IPS DF 6.9 (cell line): Measurements from ENCODE around the gene KCNQ1.
"Not testable (repeated sequence)": the region's sequence is repeated elsewhere in the genome, so short reads cannot be mapped to it uniquely, and the experiment has no call there.

Experiments used
- DNase-seq: peaks from one replicate; pipeline ENCODE4 v3.0.0-alpha.2; 2013; ENCODE audit warnings: low read depth, low spot score
- H3K27ac ChIP-seq: one replicate; pipeline ENCODE4 v1.5.1; 2013; ENCODE audit warnings: low read length, control low read depth
- H3K27me3 ChIP-seq: 2 replicates; pipeline ENCODE4 v1.6.1; 2013; ENCODE audit warnings: mild to moderate bottlenecking, low read length; ENCODE audit not compliant: control insufficient read depth, insufficient read depth
- H3K36me3 ChIP-seq: 2 replicates; pipeline ENCODE4 v1.6.1; 2013; ENCODE audit warnings: low read length; ENCODE audit not compliant: control insufficient read depth, insufficient read depth
- H3K4me1 ChIP-seq: 2 replicates; pipeline ENCODE4 v1.6.1; 2013; ENCODE audit warnings: low read length; ENCODE audit not compliant: control insufficient read depth, insufficient read depth
- H3K4me3 ChIP-seq: 2 replicates; pipeline ENCODE4 v1.5.1; 2013; ENCODE audit warnings: mild to moderate bottlenecking, low read length
- H3K9me3 ChIP-seq: 2 replicates; pipeline ENCODE4 v1.6.1; 2013; ENCODE audit warnings: low read length, inconsistent platforms; ENCODE audit not compliant: control insufficient read depth, insufficient read depth
- WGBS: extraction: QIAGEN DNeasy Blood & Tissue Kit; methylation state at CpG from one replicate; pipeline ENCODE4 v1.1.7; 2013; ENCODE audit warnings: mixed read lengths, missing lambda C conversion rate; ENCODE audit not compliant: insufficient read length, insufficient coverage; 5-methylcytosine and 5-hydroxymethylcytosine counted together

The KCNQ1 gene

GRCh38 chr11:2488004-2488403 is 43.2 kb downstream of the KCNQ1 start:
- H3K27me3 ChIP-seq, result peaks cover 8% of the 10 kb centered on the region
- no peaks in the 10 kb centered on the region for H3K36me3 ChIP-seq
- H3K27ac ChIP-seq, result no peak overlapping the region
- H3K4me3 ChIP-seq, result no peak overlapping the region
- no peaks in the 10 kb centered on the region for H3K9me3 ChIP-seq
- no peak for DNase-seq
- no peaks in the 10 kb centered on the region for H3K4me1 ChIP-seq

GRCh38 chr11:2489083-2489482 is 44.3 kb downstream of the KCNQ1 start:
- Histone ChIP-seq H3K4me3 (no peak overlapping the region), H3K9me3 (no peaks in the 10 kb centered on the region), H3K4me1 (no peaks in the 10 kb centered on the region), H3K27ac (no peak overlapping the region), H3K36me3 (no peaks in the 10 kb centered on the region), H3K27me3 (peaks cover 6% of the 10 kb centered on the region)
- WGBS, result no CpG with 5 or more reads among the region's 2 CpGs
- DNase-seq, result no peak

- H3K9me3 ChIP-seq, H3K27ac ChIP-seq, H3K36me3 ChIP-seq, H3K27me3 ChIP-seq, H3K4me3 ChIP-seq, DNase-seq, H3K4me1 ChIP-seq: not testable (repeated sequence)
- no CpG with 5 or more reads among the region's 1 CpG for WGBS
These were observed 53.1 kb downstream of the KCNQ1 start for GRCh38 chr11:2497951-2498350.

- peaks cover 6% of the 10 kb centered on the region; the same call in 1 of the 2 replicates for H3K27me3 ChIP-seq
- WGBS, result no CpG with 5 or more reads among the region's 7 CpGs
- no peaks in the 10 kb centered on the region for H3K9me3 ChIP-seq
These were observed 53.9 kb downstream of the KCNQ1 start for GRCh38 chr11:2498750-2499149.

GRCh38 chr11:2507212-2507901 is 62.5 kb downstream of the KCNQ1 start:
- Histone ChIP-seq H3K27ac (no peak overlapping the region), H3K27me3 (peaks cover 19% of the 10 kb centered on the region), H3K4me3 (no peak overlapping the region), H3K36me3 (no peaks in the 10 kb centered on the region), H3K4me1 (no peaks in the 10 kb centered on the region), H3K9me3 (no peaks in the 10 kb centered on the region)
- no CpG with 5 or more reads among the region's 13 CpGs for WGBS
- DNase-seq, result no peak

More at GRCh38 chr11:2498750-2499149, 53.9 kb downstream of the KCNQ1 start:
- Histone ChIP-seq H3K4me1 (no peaks in the 10 kb centered on the region), H3K27ac (no peak overlapping the region), H3K4me3 (no peak overlapping the region), H3K36me3 (no peaks in the 10 kb centered on the region)
- DNase-seq, result no peak

- Histone ChIP-seq H3K36me3 (no peaks in the 10 kb centered on the region), H3K9me3 (no peaks in the 10 kb centered on the region), H3K4me1 (no peaks in the 10 kb centered on the region), H3K4me3 (no peak overlapping the region), H3K27me3 (peaks cover 19% of the 10 kb centered on the region), H3K27ac (no peak overlapping the region)
- DNase-seq, result no peak
- no CpG with 5 or more reads among the region's 12 CpGs for WGBS
These were observed 63.3 kb downstream of the KCNQ1 start for GRCh38 chr11:2507945-2508749.

GRCh38 chr11:2508793-2509192 is 64.0 kb downstream of the KCNQ1 start:
- no peaks in the 10 kb centered on the region for H3K4me1 ChIP-seq
- no peaks in the 10 kb centered on the region for H3K36me3 ChIP-seq
- no peak overlapping the region for H3K4me3 ChIP-seq
- H3K27me3 ChIP-seq, result peaks cover 20% of the 10 kb centered on the region
- DNase-seq, result no peak
- WGBS, result no CpG with 5 or more reads among the region's 2 CpGs
- no peak overlapping the region for H3K27ac ChIP-seq
- no peaks in the 10 kb centered on the region for H3K9me3 ChIP-seq

GRCh38 chr11:2509481-2510001 is 64.7 kb downstream of the KCNQ1 start:
- Histone ChIP-seq H3K27ac (no peak overlapping the region), H3K9me3 (no peaks in the 10 kb centered on the region), H3K4me1 (no peaks in the 10 kb centered on the region), H3K36me3 (no peaks in the 10 kb centered on the region), H3K4me3 (no peak overlapping the region), H3K27me3 (peaks cover 19% of the 10 kb centered on the region)
- DNase-seq, result no peak
- WGBS, result no CpG with 5 or more reads among the region's 16 CpGs

GRCh38 chr11:2510626-2511402 is 66.0 kb downstream of the KCNQ1 start:
- WGBS, result no CpG with 5 or more reads among the region's 16 CpGs
- Histone ChIP-seq H3K27me3 (peaks cover 19% of the 10 kb centered on the region), H3K4me1 (no peaks in the 10 kb centered on the region), H3K4me3 (no peak overlapping the region), H3K36me3 (no peaks in the 10 kb centered on the region), H3K27ac (no peak overlapping the region), H3K9me3 (no peaks in the 10 kb centered on the region)
- no peak for DNase-seq
